Neural cell (in vitro differentiated cells): ENCODE data around the gene SPACA4.

ENCODE experiments used
- EP300 ChIP-seq: fragments of 450-650 bp; conservative IDR thresholded peaks from 2 replicates; pipeline ENCODE4 v1.6.1; 2014; ENCODE audit warnings: antibody characterized with exemption, mild to moderate bottlenecking, moderate library complexity; ENCODE audit not compliant: poor library complexity, severe bottlenecking
- EZH2 ChIP-seq: fragments of 200-600, 300-800 bp; shearing (Covaris generic), sonication (generic); IDR thresholded peaks from 2 replicates; pipeline ENCODE4 v1.6.1; 2014; ENCODE audit warnings: antibody characterized with exemption, low read length, borderline replicate concordance, mild to moderate bottlenecking; ENCODE audit not compliant: insufficient read depth, poor library complexity, severe bottlenecking
- MXI1 ChIP-seq: fragments of 450-650 bp; conservative IDR thresholded peaks from 2 replicates; pipeline ENCODE4 v1.6.1; 2014; ENCODE audit warnings: antibody characterized with exemption, mild to moderate bottlenecking; ENCODE audit not compliant: poor library complexity, severe bottlenecking
- POLR2AphosphoS5 ChIP-seq: IDR thresholded peaks from 2 replicates; pipeline ENCODE4 v1.6.1; 2012
- RAD21 ChIP-seq: fragments of 450-650 bp; conservative IDR thresholded peaks from 2 replicates; pipeline ENCODE4 v1.6.1; 2014; ENCODE audit warnings: antibody characterized with exemption, mild to moderate bottlenecking, moderate library complexity
- REST ChIP-seq: IDR thresholded peaks from 2 replicates; pipeline ENCODE4 v1.6.1; 2012; ENCODE audit warnings: borderline replicate concordance
- SMC3 ChIP-seq: fragments of 450-650 bp; conservative IDR thresholded peaks from 2 replicates; pipeline ENCODE4 v1.6.1; 2014; ENCODE audit warnings: antibody characterized with exemption, mild to moderate bottlenecking, moderate library complexity; ENCODE audit not compliant: poor library complexity
- TAF1 ChIP-seq: IDR thresholded peaks from 2 replicates; pipeline ENCODE4 v1.6.1; 2012; ENCODE audit warnings: low read depth
- TF ChIP-seq, protein P1 (sequence below): fragments of 450-650 bp; IDR thresholded peaks from 2 replicates; pipeline ENCODE4 v1.5.1; 2014; ENCODE audit warnings: antibody characterized with exemption, mild to moderate bottlenecking, moderate library complexity; ENCODE audit not compliant: poor library complexity, severe bottlenecking

DNA sequence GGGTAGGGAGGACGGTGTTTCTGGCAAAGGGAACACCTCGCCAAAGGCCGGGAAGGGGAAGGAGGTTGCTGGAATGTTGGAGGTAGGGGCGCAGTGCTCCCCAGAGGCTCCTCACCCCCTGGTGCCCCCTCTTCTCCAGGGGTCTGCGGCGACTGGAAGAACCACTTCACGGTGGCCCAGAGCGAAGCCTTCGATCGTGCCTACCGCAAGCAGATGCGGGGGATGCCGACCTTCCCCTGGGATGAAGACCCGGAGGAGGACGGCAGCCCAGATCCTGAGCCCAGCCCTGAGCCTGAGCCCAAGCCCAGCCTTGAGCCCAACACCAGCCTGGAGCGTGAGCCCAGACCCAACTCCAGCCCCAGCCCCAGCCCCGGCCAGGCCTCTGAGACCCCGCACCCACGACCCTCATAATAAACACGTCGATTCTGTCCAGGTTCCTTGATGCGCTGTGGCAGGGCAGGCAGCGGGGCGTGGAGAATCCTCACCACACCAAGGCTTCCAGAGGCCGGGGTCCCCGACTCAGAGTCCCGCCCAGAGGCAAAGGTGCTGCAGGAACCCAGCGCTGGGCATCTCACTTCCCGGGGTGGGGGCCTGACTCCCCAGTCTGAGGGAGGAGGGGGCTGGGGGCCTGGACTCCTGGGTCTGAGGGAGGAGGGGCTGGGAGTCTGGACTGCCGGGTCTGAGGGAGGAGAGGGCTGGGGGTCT lies 7.4 kb upstream of the SPACA4 start:
- TF ChIP-seq, protein P1, sequence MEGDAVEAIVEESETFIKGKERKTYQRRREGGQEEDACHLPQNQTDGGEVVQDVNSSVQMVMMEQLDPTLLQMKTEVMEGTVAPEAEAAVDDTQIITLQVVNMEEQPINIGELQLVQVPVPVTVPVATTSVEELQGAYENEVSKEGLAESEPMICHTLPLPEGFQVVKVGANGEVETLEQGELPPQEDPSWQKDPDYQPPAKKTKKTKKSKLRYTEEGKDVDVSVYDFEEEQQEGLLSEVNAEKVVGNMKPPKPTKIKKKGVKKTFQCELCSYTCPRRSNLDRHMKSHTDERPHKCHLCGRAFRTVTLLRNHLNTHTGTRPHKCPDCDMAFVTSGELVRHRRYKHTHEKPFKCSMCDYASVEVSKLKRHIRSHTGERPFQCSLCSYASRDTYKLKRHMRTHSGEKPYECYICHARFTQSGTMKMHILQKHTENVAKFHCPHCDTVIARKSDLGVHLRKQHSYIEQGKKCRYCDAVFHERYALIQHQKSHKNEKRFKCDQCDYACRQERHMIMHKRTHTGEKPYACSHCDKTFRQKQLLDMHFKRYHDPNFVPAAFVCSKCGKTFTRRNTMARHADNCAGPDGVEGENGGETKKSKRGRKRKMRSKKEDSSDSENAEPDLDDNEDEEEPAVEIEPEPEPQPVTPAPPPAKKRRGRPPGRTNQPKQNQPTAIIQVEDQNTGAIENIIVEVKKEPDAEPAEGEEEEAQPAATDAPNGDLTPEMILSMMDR = no peak
- TF ChIP-seq SMC3 = no peak
- no peak for TF ChIP-seq RAD21
- TF ChIP-seq MXI1 = no peak
- no peak for TF ChIP-seq EP300
- no peak for TF ChIP-seq POLR2AphosphoS5
- TF ChIP-seq EZH2 = no peak
- TF ChIP-seq REST = no peak
- TF ChIP-seq TAF1 = no peak
